ENCODE results near the gene MORN1.

DNA sequence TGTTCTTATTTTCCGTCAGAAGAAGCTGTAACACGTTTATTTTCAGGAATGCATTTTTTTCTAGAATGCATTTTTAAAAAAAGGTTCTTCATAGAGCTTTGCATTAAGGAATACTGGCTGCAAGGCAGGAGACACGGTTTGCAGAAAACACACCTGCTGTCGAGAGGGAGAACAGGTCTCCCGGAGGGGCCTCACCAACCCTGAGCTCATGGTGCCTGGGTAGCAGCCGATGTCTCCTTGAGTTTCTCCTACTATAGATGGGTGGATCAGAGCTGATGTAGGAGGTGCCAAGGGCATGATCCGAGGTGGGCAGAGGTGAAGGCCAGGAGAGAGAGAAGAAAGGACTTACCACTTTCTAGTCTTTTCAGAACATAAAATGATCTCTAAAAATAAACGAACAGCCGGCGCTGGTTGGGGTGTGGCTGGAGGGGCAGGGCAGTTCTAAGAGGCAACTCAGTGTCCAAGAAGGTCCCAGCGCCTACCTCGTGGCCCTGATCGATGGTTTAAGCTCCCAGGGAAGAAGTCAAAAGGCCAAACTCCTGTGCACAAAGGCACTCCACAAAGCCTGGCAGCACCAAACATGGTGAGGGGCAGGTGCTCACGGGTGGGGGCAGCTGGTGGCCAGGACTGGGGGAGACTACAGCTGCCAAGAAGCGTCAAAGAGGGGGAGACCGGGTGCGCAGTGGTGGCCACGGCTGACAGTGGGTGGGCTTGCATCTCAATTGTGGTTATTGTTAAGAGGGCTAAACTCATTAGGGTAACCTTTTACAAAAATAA is 12.2 kb downstream of the MORN1 start:
- no peak for TF ChIP-seq POLR2A (IDR thresholded peaks at IDR 0.05; ENCODE audit: low read length)
- TF ChIP-seq GATA1 (IDR thresholded peaks at IDR 0.05; ENCODE audit: low read depth, low read length), result no peak

Data from erythroblast (primary cell).